Stimulated activated naive CD8-positive, alpha-beta T cell treated with anti-CD3 and anti-CD28 coated beads, Interleukin-15, Interleukin-2, amounts not matched to agents 100 U/mL and 50 U/mL, for 24 hours (primary cell): ENCODE results near the gene TPD52L1.
"Not testable (repeated sequence)": the region's sequence is repeated elsewhere in the genome, so short reads cannot be mapped to it uniquely, and the experiment has no call there.

ENCODE experiments used
- ATAC-seq: fragments of 150-1000 bp; cut with Tn5 transposase; one replicate; pipeline ENCODE4 v1.10.0; 2021
- DNase-seq: peaks from one replicate; pipeline ENCODE4 v3.0.0; 2021

Gene TPD52L1

GRCh38 chr6:125153391-125154117 is at the start of gene TPD52L1:
TPD52L1 (plus strand) TSS chr6:125153773; CDS start chr6:125153952, 179 bp downstream.
- ATAC-seq (peak; percentile 87), DNase-seq (peak; percentile 63)

- ATAC-seq (no peak), DNase-seq (no peak)
Observed at GRCh38 chr6:125104425-125104824, 49.1 kb upstream of the TPD52L1 start.

GRCh38 chr6:125107048-125107447 is 46.5 kb upstream of the TPD52L1 start:
- DNase-seq (no peak), ATAC-seq (no peak)

- DNase-seq, result no peak
Observed at GRCh38 chr6:125107896-125108295, 45.7 kb upstream of the TPD52L1 start.

GRCh38 chr6:125110056-125110455 is 43.5 kb upstream of the TPD52L1 start:
- no peak for DNase-seq
- ATAC-seq, result no peak

More at GRCh38 chr6:125107896-125108295, 45.7 kb upstream of the TPD52L1 start:
- ATAC-seq, result no peak

GRCh38 chr6:125111219-125111983 is 42.2 kb upstream of the TPD52L1 start:
- ATAC-seq (no peak), DNase-seq (no peak)

GRCh38 chr6:125112934-125113333 is 40.6 kb upstream of the TPD52L1 start:
- no peak for DNase-seq
- no peak for ATAC-seq

GRCh38 chr6:125114248-125114858 is 39.2 kb upstream of the TPD52L1 start:
- ATAC-seq, result no peak

GRCh38 chr6:125116170-125116569 is 37.4 kb upstream of the TPD52L1 start:
- no peak for DNase-seq
- no peak for ATAC-seq

More at GRCh38 chr6:125114248-125114858, 39.2 kb upstream of the TPD52L1 start:
- peak; percentile 31 for DNase-seq

GRCh38 chr6:125116710-125117109 is 36.9 kb upstream of the TPD52L1 start:
- DNase-seq, result no peak
- no peak for ATAC-seq

- no peak for DNase-seq
- ATAC-seq, result no peak
Observed at GRCh38 chr6:125117818-125118217, 35.8 kb upstream of the TPD52L1 start.

GRCh38 chr6:125120054-125120590 is 33.5 kb upstream of the TPD52L1 start:
- ATAC-seq (no peak), DNase-seq (no peak)

- ATAC-seq, result no peak
Observed at GRCh38 chr6:125121894-125122293, 31.7 kb upstream of the TPD52L1 start.

GRCh38 chr6:125123051-125123450 is 30.5 kb upstream of the TPD52L1 start:
- no peak for ATAC-seq
- no peak for DNase-seq

More at GRCh38 chr6:125121894-125122293, 31.7 kb upstream of the TPD52L1 start:
- no peak for DNase-seq

GRCh38 chr6:125123468-125124048 is 30.0 kb upstream of the TPD52L1 start:
- no peak for DNase-seq
- ATAC-seq, result no peak

- ATAC-seq, result no peak
- DNase-seq, result no peak
Observed at GRCh38 chr6:125124049-125124669, 29.4 kb upstream of the TPD52L1 start.

GRCh38 chr6:125125856-125126255 is 27.7 kb upstream of the TPD52L1 start:
- not testable (repeated sequence) for DNase-seq, ATAC-seq

GRCh38 chr6:125129354-125129753 is 24.2 kb upstream of the TPD52L1 start:
- no peak for ATAC-seq
- no peak for DNase-seq

- ATAC-seq, result no peak
- no peak for DNase-seq
Observed at GRCh38 chr6:125132058-125132457, 21.5 kb upstream of the TPD52L1 start.

GRCh38 chr6:125136378-125136777 is 17.2 kb upstream of the TPD52L1 start:
- ATAC-seq, result no peak
- no peak for DNase-seq

GRCh38 chr6:125138083-125138482 is 15.5 kb upstream of the TPD52L1 start:
- DNase-seq, result no peak
- ATAC-seq, result no peak

GRCh38 chr6:125140808-125141207 is 12.8 kb upstream of the TPD52L1 start:
- DNase-seq, result no peak
- no peak for ATAC-seq
